Measurements from ENCODE around the gene KLK10. TPM values are rescaled to one million over a fixed set of nuclear protein-coding genes. Genes with fewer than 3 reads are reported as not detected.

KLK10 gene
- total and polyA plus RNA-seq, 2 experiments from 2014 or later: not detected

DNA sequence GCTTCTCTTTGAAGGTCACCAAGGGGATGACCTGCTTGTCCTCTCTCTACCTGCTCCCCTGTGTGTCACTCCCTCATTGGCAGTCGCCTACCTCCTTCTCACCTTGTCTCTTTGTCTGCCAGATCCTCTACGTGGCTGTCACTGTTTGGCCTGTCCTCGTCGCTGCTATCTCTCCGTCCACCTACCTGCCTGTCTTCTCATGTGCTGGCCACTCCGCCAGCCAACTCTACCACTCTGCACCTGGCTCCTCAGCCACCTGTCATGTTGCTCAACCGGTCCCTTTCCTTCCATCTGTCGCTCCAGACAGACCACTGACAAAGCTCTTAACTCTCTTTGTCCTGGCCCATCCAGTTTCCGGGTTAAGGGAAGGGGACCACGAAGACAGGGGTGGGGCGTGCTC lies 15.2 kb upstream of the KLK10 start, which contains the start of gene KLK12:
KLK12 (minus strand) TSS at position 299 of the 400 bp plus-strand sequence. CDS start 381 bp downstream, outside the sequence.
- Histone ChIP-seq H2AFZ (no peak within 1 kb of the TSS), H4K20me1 (ENCODE audit: insufficient read depth) (no peaks in the 10 kb centered on the region), H3K9ac (no peak within 1 kb of the TSS), H3K79me2 (ENCODE audit: insufficient read depth) (no peaks in the 10 kb centered on the region), H3K9me3 (ENCODE audit: low read depth) (no peaks in the 10 kb centered on the region), H3F3A (ENCODE audit: insufficient read depth) (no peaks in the 10 kb centered on the region), H3K27ac (no peak within 1 kb of the TSS), H3K27me3 (replicated peaks; ENCODE audit: insufficient read depth) (no peaks in the 10 kb centered on the region), H3K4me1 (ENCODE audit: insufficient read depth) (no peaks in the 10 kb centered on the region), H3K4me3 (no peak within 1 kb of the TSS), H3K4me2 (ENCODE audit: unreplicated experiment) (no peak within 1 kb of the TSS), H3K36me3 (ENCODE audit: low read depth) (no peaks in the 10 kb centered on the region), H3K9me2 (ENCODE audit: insufficient read depth) (no peaks in the 10 kb centered on the region)
- no peak for DNase-seq
- in situ Hi-C loops (cut with MboI): no loop called here
- no peak for TF ChIP-seq EZH2phosphoT487 (IDR thresholded peaks at IDR 0.05; ENCODE audit: insufficient read depth, low read depth)
- no peak for TF ChIP-seq EZH2 (IDR thresholded peaks at IDR 0.05; ENCODE audit: insufficient read depth, poor library complexity, severe bottlenecking)
- WGBS, 2 experiments (ENCODE audit: low coverage in 1 of 2, low lambda C conversion rate in 2 of 2, missing lambda C conversion rate in 2 of 2): 34 to 38% methylated on average over 11 of the region's 11 CpGs

DNA sequence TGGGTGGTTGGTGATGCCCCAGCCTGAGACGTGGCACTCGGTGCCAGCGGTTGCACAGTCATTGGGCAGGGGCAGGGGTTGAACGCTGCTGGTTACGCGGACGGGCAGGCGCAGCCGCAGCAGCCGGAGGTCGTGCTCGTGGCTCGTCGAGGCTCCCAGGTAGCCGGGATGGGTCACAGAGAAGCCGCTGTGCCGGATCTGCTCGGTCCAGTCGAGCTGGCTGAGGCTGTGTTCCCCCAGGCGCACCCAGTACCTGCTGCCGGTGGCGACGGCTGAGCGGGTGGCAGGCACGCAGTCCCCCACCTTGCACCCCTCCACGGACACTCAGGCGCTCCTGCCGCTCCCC lies 12.3 kb upstream of the KLK10 start:
- no peak for TF ChIP-seq EZH2 (IDR thresholded peaks at IDR 0.05; ENCODE audit: insufficient read depth, poor library complexity, severe bottlenecking)
- no peak for TF ChIP-seq EZH2phosphoT487 (IDR thresholded peaks at IDR 0.05; ENCODE audit: insufficient read depth, low read depth)
- 75 to 81% methylated on average over 21 to 26 of the region's 28 CpGs for WGBS, 2 experiments (ENCODE audit: low coverage in 1 of 2, low lambda C conversion rate in 2 of 2, missing lambda C conversion rate in 2 of 2)
- Histone ChIP-seq H3K4me1 (ENCODE audit: insufficient read depth) (no peaks in the 10 kb centered on the region), H4K20me1 (ENCODE audit: insufficient read depth) (no peaks in the 10 kb centered on the region), H2AFZ (no peak overlapping the region), H3K4me2 (ENCODE audit: unreplicated experiment) (no peak overlapping the region), H3K36me3 (ENCODE audit: low read depth) (no peaks in the 10 kb centered on the region), H3K79me2 (ENCODE audit: insufficient read depth) (no peaks in the 10 kb centered on the region), H3K9me2 (ENCODE audit: insufficient read depth) (no peaks in the 10 kb centered on the region), H3K27me3 (replicated peaks; ENCODE audit: insufficient read depth) (no peaks in the 10 kb centered on the region), H3K27ac (no peak overlapping the region), H3K4me3 (no peak overlapping the region), H3F3A (ENCODE audit: insufficient read depth) (no peaks in the 10 kb centered on the region), H3K9ac (no peak overlapping the region), H3K9me3 (ENCODE audit: low read depth) (no peaks in the 10 kb centered on the region)
- in situ Hi-C loops (cut with MboI): no loop called here
- no peak for DNase-seq

DNA sequence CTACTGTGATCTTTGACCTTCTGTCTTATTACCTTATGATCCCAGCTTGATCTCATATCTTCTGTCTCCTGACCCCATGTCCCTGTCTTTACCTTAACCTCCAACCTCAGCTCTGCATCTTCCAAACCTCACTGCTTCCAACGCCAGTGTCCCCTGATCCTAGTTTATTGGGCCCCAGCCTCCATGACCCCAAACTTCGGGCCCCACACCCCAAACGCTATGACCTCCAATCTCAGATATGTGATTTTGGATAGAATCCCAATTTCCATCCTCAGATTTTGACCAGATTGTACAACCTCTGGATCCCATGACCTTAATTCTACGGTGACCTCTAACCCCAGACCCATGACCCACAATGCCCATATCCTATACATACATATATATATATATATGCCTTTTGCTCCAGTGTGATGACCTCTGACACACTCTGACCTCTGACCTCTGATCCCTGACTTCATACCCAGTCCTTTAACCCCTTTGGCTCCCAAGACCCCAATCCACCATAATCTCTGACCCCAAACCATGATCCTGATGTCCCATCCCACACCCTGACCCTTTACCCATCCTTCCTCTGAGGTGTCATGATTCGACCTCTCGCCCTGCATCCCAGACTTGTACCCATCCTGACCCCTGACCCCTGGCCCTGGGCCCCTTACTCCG lies 11.8 kb upstream of the KLK10 start:
- TF ChIP-seq EZH2phosphoT487 (IDR thresholded peaks at IDR 0.05; ENCODE audit: insufficient read depth, low read depth): no peak
- no peak for TF ChIP-seq EZH2 (IDR thresholded peaks at IDR 0.05; ENCODE audit: insufficient read depth, poor library complexity, severe bottlenecking)
- Histone ChIP-seq H3K27ac (no peak overlapping the region), H3K27me3 (replicated peaks; ENCODE audit: insufficient read depth) (no peaks in the 10 kb centered on the region), H2AFZ (no peak overlapping the region), H3K9ac (no peak overlapping the region), H3K4me3 (no peak overlapping the region), H3F3A (ENCODE audit: insufficient read depth) (no peaks in the 10 kb centered on the region), H3K9me2 (ENCODE audit: insufficient read depth) (no peaks in the 10 kb centered on the region), H3K36me3 (ENCODE audit: low read depth) (no peaks in the 10 kb centered on the region), H3K79me2 (ENCODE audit: insufficient read depth) (no peaks in the 10 kb centered on the region), H3K4me2 (ENCODE audit: unreplicated experiment) (no peak overlapping the region), H3K4me1 (ENCODE audit: insufficient read depth) (no peaks in the 10 kb centered on the region), H4K20me1 (ENCODE audit: insufficient read depth) (no peaks in the 10 kb centered on the region), H3K9me3 (ENCODE audit: low read depth) (no peaks in the 10 kb centered on the region)
- WGBS, 2 experiments (ENCODE audit: low coverage in 1 of 2, low lambda C conversion rate in 2 of 2, missing lambda C conversion rate in 2 of 2): 58 to 63% methylated on average over 7 of the region's 7 CpGs
- in situ Hi-C loops (cut with MboI): no loop called here
- no peak for DNase-seq

- Histone ChIP-seq H4K20me1 (ENCODE audit: insufficient read depth) (no peaks in the 10 kb centered on the region), H3K4me2 (ENCODE audit: unreplicated experiment) (no peak overlapping the region), H3K9ac (no peak overlapping the region), H3K27me3 (replicated peaks; ENCODE audit: insufficient read depth) (peaks cover 5% of the 10 kb centered on the region; the same call in 1 of the 2 replicates), H3K36me3 (ENCODE audit: low read depth) (no peaks in the 10 kb centered on the region), H3K4me3 (no peak overlapping the region), H3K4me1 (ENCODE audit: insufficient read depth) (no peaks in the 10 kb centered on the region), H3K79me2 (ENCODE audit: insufficient read depth) (no peaks in the 10 kb centered on the region), H3K9me3 (ENCODE audit: low read depth) (no peaks in the 10 kb centered on the region), H3K27ac (no peak overlapping the region), H3K9me2 (ENCODE audit: insufficient read depth) (no peaks in the 10 kb centered on the region), H2AFZ (no peak overlapping the region), H3F3A (ENCODE audit: insufficient read depth) (no peaks in the 10 kb centered on the region)
- WGBS, 2 experiments (ENCODE audit: low coverage in 1 of 2, low lambda C conversion rate in 2 of 2, missing lambda C conversion rate in 2 of 2): 45 to 54% methylated on average over 12 to 13 of the region's 13 CpGs
- DNase-seq: no peak
- in situ Hi-C loops (cut with MboI): no loop called here
- TF ChIP-seq EZH2phosphoT487 (IDR thresholded peaks at IDR 0.05; ENCODE audit: insufficient read depth, low read depth) (no peak), EZH2 (IDR thresholded peaks at IDR 0.05; ENCODE audit: insufficient read depth, poor library complexity, severe bottlenecking) (no peak)
These were observed 11.1 kb upstream of the KLK10 start for GRCh38 chr19:51030631-51031030.
